MM.1S (cell line): ENCODE measurements around the gene ZNF444.

Experiments used
- EZH2 ChIP-seq: fragments of 300-600 bp; sonication (generic); optimal IDR thresholded peaks from 2 replicates; pipeline ENCODE3; 2017; ENCODE audit warnings: low read depth, mild to moderate bottlenecking, antibody characterized with exemption, low read length, mixed read lengths
- EZH2phosphoT487 ChIP-seq: fragments of 300-600 bp; sonication (generic); IDR thresholded peaks from 2 replicates; pipeline ENCODE4 v1.6.1; 2018; ENCODE audit warnings: antibody characterized with exemption, low read length
- TF ChIP-seq, protein P1 (sequence below): fragments of 300-600 bp; sonication (generic); IDR thresholded peaks from 2 replicates; pipeline ENCODE4 v1.5.1; 2016; ENCODE audit warnings: antibody characterized with exemption, low read length, mixed read lengths

DNA sequence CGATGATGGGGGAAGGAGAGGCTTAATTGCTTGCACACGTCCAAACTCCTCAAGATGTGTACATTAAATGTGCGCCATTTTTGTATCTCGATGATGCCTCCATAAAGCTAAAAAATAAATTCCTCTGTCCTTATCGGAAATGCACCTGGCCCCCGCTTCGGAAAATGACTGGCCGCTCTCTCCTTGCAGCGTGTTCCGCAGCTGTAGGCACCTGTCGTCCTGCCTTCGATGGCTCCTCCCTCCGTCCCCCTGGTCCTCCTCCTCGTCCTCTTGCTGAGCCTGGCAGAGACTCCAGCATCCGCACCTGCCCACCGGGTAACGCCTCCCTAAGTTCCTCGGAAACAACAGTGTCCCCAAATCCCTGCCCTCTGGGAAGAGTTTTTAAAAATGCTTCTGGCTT is 35.8 kb downstream of the ZNF444 start:
- TF ChIP-seq EZH2 (no peak), EZH2phosphoT487 (no peak)
- TF ChIP-seq, protein P1, sequence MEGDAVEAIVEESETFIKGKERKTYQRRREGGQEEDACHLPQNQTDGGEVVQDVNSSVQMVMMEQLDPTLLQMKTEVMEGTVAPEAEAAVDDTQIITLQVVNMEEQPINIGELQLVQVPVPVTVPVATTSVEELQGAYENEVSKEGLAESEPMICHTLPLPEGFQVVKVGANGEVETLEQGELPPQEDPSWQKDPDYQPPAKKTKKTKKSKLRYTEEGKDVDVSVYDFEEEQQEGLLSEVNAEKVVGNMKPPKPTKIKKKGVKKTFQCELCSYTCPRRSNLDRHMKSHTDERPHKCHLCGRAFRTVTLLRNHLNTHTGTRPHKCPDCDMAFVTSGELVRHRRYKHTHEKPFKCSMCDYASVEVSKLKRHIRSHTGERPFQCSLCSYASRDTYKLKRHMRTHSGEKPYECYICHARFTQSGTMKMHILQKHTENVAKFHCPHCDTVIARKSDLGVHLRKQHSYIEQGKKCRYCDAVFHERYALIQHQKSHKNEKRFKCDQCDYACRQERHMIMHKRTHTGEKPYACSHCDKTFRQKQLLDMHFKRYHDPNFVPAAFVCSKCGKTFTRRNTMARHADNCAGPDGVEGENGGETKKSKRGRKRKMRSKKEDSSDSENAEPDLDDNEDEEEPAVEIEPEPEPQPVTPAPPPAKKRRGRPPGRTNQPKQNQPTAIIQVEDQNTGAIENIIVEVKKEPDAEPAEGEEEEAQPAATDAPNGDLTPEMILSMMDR, result no peak
